T-helper 2 cell treated with Interferon-gamma antibody and Interleukin-4, amounts not matched to agents 100 ng/mL and 5 ng/mL, for 36 hours (primary cell): ENCODE measurements around the gene CNST. TPM values are rescaled to one million over a fixed set of nuclear protein-coding genes. Genes with fewer than 3 reads are reported as not detected.
"Not testable (repeated sequence)": the region's sequence is repeated elsewhere in the genome, so short reads cannot be mapped to it uniquely, and the experiment has no call there.

Experiments used
- intact Hi-C: fragments of 100-400 bp; cut with micrococcal nuclease; formaldehyde crosslinking; loops from one replicate; pipeline ENCODE4 v1.15.1; 2023
- total RNA-seq: library from RNA; stranded (reverse); gene quantifications from 2 replicates; pipeline ENCODE4 v1.2.3, GENCODE V29; 2022

CNST gene
- total RNA-seq, 1 donor from 2014 or later: 27.2 TPM

DNA sequence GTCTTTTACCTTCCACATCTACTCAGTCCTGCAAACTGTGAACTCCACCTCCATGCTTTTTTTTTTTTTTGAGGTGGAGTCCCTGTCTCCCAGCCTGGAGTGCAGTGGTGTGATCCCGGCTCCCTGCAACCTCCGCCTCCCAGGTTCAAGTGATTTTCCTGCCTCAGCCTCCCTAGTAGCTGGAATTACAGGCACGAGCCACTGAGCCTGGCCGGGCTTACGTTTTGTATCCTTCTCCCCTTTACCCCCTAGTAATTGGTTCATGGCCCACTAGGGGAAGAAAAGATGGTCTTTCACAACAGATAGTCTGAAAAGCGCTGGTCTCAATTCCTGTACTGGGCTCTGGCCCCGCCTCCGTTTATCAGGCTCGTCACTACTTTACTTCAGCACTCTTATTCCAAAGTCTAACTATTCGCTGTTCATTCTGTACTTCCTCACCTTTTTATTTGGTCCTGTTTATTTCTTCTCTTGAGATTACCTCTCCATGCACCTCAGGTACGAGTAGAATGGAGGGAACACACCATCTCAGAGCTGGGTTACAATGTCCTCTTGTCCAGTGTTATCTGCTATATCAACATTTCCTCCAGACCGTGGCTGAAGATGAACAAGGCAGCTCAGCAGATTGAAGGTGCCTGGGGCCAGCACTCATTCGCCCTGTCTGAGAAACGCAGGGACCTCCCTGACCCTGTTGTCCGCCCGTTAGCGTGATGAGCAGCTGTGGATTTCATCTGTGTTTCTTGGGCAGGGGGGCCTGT lies 16.2 kb downstream of the CNST start:
- intact Hi-C loops: no loop called here

DNA sequence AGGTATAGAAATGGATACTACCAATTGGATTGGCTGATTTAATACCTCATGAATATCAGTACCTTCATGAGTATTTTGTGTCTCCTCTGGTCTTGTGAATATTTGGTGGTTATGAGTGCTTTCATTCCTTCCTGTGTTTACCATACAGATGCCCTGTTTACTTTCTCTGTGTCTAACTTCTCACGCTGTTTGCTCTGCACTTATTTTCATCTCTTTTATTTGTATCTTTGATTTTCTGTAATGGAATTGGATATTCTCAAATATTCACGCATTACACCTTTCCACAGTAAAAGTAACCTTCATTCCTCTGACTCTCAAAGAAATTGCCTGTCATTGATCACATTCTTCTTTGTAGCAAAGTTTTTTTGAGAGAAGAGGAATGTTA lies 16.8 kb downstream of the CNST start:
- intact Hi-C loops: no loop called here

DNA sequence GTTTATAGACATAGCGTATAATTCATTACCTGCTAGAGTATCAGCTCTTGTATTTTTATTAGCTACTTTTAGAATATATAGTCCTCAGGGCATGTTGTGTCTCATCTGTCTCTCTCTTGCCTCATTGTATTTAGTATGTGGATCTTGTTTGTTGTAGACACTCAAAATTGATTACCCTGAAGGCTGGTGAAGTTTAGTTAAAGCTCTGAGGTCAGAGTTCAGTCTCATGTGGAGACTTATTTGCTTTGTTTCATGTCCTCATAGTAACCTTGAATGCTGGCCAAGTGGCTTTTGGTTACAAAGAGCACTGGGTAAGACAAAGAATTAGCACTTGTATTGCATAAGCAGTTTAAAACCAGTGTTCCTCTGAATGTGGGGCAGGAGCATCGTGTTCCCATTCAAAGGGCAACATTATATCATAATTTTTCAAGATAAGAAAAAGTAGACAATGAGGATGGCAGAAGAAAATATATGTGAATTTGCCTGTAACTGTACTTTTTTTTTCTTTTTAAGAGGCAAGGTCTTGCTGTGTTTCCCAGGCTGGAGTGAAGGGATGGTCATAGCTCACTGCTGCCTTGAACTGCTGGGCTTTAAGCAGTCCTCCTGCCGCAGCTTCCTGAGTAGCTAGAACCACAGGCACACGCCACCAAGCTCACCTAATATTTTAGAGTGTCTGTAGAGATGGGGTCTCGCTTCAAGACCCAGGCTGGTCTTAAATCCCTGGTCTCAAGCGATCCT lies 17.4 kb downstream of the CNST start:
- intact Hi-C loops: no loop called here

DNA sequence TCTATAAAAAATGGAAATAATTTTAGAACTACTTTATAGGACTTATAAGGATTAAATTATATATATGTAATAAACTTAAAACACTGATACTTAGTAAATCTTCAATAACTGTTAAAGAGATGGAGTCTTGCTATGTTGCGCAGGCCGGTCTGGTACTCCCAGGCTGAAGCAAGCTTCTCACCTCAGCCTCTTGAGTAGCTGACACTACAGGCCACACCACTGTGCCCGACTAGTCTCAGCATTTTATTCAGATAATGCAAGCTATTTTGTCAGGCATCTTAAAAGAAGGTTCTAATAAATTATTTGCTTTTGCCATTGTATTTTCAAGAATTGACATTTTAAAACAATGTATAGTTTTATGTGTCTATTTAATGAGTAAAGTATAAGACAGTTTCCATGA lies 20.8 kb downstream of the CNST start:
- intact Hi-C loops: no loop called here

DNA sequence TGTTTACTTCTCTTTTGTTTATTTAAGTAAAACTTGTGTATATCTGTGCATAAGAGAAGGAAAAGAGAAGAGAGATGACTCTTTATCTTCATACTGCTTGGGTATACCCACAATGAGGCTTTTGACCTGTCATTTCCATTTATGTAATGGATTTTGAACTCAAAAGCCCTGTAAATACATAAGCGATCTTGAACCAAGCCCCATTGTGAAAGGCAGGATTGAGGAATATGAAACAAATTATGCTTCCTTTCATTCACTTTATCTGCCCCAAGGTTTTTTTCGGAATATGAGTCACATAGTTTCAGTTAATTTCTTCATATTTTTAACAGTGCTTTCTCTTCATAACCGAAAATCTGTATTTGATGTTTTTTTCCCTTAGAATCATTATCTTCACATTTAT lies 21.4 kb downstream of the CNST start:
- intact Hi-C loops: no loop called here

DNA sequence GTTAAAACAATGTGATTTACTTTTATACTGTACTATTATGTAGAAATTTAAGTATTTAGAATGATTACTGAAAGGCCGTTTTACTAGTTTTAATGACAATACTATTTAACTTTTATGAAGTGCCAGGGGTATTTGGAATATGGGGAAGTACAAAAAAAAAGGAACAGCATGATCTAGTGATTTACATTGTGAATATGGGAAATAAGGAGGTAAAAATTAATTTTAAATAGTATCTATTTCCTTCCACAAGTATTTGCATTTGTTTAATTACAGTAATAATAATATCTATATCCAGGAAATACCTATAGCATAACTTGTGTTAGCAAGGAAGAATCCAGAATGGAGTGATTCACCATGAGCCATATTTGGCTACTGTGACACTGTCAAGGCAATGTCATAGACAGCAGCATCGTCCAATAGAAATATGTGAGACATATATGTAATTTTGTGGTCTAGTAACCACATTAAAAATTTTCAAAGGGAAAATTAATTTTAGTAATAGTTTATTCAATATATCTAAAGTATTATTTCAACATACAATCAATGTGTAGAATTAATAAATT lies 22.0 kb downstream of the CNST start:
- intact Hi-C loops: no loop called here

DNA sequence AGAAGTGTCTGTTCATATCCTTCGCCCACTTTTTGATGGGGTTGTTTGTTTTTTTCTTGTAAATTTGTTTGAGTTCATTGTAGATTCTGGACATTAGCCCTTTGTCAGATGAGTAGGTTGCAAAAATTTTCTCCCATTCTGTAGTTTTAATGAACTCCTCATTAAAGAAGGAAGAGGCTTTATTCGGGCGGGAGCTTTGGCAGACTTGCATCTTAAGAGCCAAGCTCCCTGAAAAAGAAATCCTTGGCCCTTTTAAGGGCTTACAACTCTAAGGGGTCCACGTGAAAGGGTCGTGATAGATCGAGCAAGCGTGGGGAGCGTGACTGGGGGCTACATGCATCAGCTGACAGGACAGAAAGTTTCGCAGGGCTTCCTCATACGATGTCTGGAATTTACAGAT lies 23.7 kb downstream of the CNST start:
- intact Hi-C loops: not testable (repeated sequence)

DNA sequence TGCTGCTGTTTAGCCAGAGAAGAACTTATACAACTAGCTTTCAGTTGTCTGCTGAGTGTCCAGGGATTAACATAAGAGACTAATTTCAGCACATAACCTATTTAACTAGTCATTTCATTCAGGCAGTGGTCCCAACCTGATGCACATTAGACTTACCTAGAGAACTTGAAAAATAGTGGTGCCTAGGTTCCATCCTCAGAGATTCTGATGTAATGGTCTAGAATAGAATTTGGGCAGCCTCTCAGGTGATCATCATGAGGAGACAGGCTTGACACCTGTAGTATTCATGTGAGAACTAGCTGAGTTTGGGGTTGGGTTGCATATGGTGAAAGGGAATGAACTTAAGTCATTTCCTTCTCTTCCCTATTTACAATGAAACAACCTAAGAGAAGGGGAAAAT lies 24.8 kb downstream of the CNST start:
- intact Hi-C loops: no loop called here

DNA sequence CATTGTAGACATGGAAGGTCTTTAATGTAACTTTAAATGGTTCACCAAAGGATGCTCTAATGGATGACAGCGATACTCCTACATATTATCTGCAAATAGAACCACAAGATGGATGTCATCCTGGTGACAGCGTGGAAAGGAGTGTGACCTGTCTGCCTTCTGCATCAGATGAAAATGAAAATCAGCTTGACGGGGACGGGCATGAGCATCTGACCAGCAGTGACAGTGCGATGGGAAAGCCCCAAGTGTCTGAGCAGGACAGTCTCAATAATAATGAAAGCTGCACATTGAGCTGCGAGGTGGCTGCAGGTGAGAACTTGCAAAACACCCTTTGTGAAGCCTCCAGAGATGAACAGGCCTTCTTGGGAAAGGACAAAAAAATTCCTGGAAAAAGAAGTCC lies 25.2 kb downstream of the CNST start:
- intact Hi-C loops: no loop called here

DNA sequence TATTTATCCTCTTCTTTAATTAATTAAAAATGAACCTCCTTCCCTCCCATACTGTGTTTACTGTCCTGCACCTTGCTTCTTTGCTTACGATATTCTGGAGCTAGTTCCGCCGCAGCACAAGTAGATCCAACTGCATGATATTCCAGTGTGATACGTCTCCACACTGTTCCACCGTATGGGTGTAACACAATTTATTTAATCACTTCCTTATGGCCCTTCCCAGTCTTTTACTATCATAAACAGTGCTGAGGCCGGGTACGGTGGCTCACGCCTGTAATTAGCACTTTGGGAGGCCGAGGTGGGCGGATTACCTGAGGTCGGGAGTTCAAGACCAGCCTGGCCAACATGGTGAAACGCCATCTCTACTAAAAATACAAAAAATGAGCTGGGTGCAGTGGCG lies 25.7 kb downstream of the CNST start:
- intact Hi-C loops: no loop called here

DNA sequence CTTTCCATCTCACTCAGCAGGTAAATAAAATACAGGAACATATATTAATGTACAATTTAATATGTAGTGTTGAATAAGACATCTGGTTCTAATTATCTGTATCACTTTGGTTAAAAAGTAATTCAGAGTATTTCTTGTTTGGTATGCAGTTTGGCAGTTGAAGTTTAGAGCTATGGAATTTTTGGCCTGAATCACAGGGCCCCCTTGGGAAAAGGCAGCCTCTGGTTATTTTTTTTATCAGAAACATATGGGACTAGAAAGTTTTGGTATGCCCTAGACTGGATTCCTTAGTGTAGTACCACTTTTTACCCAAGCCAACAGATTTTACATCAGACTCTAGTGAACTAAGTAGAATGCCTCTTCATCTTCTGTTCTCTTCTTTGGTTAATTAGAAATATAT lies 26.4 kb downstream of the CNST start:
- intact Hi-C loops: no loop called here

DNA sequence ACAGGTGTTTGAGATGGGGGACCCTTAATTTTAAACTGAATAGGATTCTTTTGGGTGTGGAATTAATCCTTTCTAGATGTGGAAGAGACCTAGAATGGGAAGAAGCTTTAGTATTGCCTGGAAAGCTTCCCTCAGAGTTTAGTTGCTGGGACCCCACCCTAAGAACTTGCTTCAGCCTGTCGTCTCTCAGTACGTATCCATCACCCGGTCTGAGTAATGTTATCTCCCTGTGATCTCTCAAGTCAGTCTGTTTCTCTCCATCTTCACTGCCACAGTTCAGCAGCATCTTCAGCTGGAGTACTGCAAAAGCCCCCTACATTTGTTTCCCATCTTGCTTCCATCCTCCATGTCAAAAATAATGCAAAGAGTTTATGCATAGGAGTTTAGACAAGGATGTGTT lies 28.9 kb downstream of the CNST start:
- intact Hi-C loops: loop anchor here (2.0 kb wide), 1 partner anchor 28 kb away; the partner anchor contains the start of genes CNST and TFB2M

DNA sequence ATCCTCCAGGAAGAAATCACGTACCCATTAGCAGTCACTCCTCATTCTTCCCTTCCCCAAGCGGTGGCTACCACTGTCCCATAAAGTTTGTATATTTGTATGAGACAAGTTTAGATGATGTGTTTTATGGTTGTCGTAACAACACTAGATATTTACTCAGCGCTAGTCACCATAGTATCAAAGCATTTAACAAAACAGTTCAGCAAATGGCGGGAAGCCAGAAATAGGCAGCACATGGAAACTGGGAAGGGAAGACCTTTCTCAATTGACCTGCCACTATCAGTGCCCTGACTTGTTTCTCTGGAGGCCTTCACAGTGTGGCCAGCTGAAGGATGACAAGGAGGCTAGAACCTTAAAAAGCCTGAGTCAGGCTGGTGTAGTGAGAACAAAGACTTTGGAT lies 31.1 kb downstream of the CNST start:
- intact Hi-C loops: no loop called here

DNA sequence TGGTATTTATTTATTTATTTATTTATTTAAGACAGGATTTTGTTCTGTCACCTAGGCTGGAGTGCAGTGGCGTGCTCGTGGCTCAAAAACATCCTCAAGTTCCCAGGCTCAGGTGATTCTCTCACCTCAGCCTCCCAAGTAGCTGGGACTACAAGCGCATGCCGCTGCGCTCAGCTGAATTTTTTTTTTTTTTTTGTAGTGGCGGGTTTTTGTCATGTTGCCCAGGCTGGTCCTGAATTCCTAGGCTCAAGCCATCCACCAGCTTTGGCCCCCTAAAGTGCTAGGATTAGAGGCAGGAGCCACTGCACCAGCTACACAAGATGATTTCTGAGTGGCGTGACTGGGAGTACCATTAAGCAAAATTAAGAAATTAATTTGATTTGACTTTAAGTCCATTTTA lies 31.7 kb downstream of the CNST start:
- intact Hi-C loops: no loop called here

DNA sequence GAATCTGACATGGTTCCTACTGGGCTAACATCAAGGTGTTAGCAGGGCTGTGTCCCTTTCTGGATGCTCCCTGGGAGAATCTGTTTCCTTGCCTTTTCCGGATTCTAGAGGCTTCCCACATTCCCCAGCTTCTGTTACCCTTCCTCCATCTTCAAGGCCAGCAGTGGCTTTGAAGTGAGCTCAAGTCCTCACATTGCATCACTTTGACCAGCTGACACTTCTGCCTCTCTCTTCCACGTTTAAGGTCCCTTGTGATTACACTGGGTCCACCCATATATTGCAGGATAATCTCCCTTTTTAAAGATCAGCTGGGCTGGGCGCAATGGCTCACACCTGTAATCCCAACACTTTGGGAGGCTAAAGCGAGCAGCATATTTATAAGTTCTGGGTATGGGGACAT lies 33.1 kb downstream of the CNST start:
- intact Hi-C loops: no loop called here

DNA sequence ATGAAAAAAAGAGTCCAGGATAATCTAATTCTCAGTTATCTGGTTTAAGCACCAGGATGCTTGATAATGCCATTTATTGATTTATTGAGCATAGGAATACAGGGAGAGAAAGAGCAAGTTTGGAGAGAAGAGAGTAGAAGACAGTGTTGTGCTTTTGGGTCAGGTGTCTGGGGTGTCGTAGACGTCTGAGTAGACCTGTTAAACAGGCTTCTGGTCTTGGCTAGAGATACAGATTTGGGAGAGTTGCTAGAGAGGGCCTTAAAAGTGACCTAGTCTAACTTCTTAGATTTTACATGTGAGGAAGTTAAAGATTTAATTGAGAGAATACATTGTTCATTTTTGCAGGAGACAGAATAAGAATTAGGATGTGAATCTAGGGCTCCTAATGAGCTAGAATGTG lies 34.3 kb downstream of the CNST start:
- intact Hi-C loops: no loop called here

DNA sequence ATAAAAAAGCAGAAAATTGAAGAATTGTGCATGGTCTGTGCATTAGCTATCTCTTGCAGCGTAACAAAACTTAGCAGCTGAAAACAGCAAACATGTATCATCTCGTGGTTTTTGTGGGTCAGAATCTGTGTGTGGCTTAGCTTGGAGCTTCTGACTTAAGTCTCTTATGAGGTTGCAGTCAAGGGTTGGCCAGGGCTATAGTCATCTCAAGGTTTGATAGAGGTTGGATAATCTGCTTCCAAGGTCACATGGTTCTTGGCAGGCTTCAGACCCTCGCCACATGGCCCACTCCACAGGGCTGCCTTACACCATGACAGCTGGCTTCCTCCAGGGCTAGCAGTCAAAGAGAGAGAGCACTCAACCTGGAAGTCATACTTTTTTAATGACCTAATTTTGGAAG lies 35.9 kb downstream of the CNST start:
- intact Hi-C loops: no loop called here

DNA sequence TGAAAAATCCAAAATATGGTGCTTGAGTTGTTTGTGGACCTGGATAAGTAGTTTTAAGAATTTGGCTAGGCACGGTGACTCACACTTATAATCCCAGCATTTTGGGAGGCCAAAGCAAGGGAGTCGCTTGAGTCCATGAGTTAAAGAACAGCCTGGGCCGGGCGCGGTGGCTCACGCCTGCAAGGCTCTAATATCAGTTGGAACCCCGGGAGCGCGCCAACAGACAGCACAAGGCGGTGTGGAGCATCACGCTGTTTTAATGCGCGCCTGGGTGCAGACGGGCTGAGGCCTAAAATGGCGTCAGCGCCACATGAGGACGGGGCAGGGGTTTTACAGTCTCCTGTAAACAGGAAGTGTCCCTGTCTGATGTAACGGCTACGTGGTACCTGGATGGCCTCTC lies 39.0 kb downstream of the CNST start:
- intact Hi-C loops: not testable (repeated sequence)

DNA sequence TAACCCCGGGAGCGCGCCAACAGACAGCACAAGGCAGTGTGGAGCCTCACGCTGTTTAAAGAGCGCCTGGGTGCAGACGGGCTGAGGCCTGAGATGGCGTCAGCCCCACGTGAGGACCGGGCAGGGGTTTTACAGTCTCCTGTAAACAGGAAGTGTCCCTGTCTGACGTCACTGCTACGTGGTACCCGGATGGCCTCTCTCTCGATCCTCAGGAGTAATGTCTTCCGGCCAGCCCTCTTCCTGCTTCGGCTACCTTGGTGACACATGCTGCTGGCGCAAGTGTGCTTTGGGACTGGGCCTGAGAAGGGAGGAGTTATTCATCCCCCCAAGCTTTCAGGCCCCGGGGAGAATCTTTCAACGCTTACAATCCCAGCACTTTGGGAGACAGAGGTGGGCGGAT lies 41.2 kb downstream of the CNST start:
- intact Hi-C loops: no loop called here

DNA sequence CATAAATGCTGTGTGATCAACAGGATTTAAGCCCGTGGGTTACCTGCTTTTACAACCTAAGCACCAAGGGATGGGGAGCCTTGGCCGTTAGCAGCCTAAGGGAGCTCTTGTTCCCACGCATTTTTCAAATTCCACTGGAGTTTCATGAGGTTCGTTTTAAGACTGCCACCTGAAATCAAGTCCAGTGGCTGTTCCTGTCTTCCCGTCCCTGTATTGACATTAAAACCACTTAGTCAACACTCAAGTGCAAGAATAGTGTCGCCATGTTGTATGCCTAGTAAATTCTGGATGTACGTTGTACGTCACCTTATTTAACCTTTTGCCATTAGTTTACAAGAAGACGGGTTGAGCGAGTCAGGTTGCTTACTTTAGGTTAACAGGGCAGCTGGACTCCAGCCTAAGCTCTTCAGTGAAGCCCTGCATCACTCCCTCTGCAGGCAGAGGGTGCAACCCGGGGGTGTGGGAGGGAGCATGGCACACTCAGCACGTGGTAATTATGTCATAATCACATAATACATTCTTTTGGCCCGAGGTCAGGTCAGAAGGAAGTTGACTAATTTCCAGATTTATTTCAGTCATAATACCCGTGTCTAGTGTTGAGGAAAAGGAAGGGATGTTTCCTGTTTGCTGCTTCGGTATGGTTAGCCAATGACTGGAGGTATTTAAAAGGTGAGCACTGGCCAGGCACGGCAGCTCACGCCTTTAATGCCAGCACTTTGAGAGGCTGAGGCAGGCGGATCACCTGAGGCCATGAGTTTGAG lies 42.5 kb downstream of the CNST start:
- intact Hi-C loops: no loop called here

DNA sequence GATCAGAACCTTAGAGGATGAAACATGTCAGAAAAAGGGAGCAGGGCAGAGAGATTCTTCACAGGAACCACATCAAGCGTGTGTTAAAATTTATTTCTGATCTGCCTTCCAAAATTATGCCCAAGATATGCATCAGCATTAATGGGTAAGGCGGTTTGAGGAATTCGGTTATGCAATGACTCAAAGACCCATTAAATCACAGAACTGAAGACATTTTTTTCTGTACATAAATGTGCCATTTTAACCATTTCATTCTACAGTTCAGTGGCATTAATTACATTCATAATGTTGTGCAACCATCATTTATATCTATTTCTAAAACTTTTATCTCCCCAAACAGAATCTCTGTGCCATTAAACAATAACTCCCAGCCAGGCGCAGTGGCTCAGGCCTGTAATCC lies 43.4 kb downstream of the CNST start:
- intact Hi-C loops: no loop called here
